ENCODE data around the gene PCGF3.
"Not testable (repeated sequence)": the region's sequence is repeated elsewhere in the genome, so short reads cannot be mapped to it uniquely, and the experiment has no call there.

The PCGF3 gene

DNA sequence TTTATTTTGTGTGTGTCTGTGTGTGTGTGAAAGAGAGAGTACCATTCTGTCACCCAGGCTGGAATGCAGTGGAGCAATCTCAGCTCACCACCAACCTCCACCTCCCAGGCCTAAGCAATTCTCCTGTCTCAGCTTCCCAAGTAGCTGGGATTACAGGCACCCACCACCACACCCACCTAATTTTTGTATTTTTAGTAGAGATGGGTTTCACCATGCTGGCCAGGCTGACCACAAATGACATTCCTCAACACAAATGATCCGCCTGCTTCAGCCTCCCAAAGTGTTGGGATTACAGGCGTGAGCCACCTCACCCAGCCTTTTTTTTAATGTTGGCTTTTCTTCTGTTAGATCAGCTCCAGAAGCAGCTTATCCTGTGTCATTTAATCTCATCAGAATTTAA lies 69.9 kb downstream of the PCGF3 start:
- Histone ChIP-seq H3K4me1 (ENCODE audit: control insufficient read depth in 1 of 2, insufficient read depth in 2 of 2, low read length in 2 of 2) (peaks cover 7 to 37% of the 10 kb centered on the region in 2 donors), H3K36me3 (ENCODE audit: control insufficient read depth in 1 of 2, insufficient read depth in 2 of 2, low read length in 2 of 2) (peaks cover 12 to 60% of the 10 kb centered on the region in 2 donors)
- H3K27me3 ChIP-seq (ENCODE audit: low read depth, low read length); H3K9me3 ChIP-seq (ENCODE audit: control insufficient read depth in 1 of 2, low read length in 2 of 2); H3K27ac ChIP-seq (ENCODE audit: low read length); H3K4me3 ChIP-seq (ENCODE audit: low read depth in 1 of 2, low read length in 2 of 2): not testable (repeated sequence)

DNA sequence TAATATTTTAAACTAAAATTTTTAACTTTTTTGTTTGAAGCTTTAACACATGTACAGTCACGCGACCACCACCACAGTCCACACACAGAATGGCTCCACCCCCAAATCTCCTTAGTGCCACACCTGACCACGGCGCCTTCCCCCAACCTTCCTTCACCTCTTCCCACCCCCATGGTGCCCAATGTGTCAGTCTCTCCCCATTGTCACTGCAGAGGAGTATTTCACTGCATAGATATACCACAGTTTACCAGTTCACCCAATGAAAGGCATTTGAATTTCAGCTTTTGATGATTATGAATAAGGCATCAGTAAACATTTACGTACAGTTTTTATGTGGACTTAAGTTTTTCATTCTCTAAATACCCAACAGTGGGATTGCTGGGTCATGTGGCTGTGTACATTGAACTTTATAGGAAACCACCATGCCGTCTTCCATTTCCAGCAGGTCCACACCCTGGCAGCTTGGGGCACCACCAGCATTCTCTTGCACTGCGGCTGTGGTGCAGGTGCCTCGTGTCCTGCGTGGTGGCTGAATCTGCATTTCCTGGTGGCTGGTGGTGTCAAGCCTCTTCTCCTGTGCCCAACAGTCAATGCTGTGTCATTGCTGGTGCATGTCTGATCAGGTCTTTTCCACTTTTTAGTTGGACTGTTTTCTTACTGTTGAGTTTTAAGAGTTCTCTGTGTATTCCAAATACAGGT lies 71.3 kb downstream of the PCGF3 start:
- Histone ChIP-seq H3K4me1 (ENCODE audit: control insufficient read depth in 1 of 2, insufficient read depth in 2 of 2, low read length in 2 of 2) (peaks cover 11 to 42% of the 10 kb centered on the region in 2 donors), H3K36me3 (ENCODE audit: control insufficient read depth in 1 of 2, insufficient read depth in 2 of 2, low read length in 2 of 2) (peaks cover 8 to 52% of the 10 kb centered on the region in 2 donors), H3K27ac (ENCODE audit: low read length) (no peak overlapping the region), H3K27me3 (ENCODE audit: low read depth, low read length) (no peaks in the 10 kb centered on the region), H3K4me3 (ENCODE audit: low read depth in 1 of 2, low read length in 2 of 2) (no peak overlapping the region), H3K9me3 (ENCODE audit: control insufficient read depth in 1 of 2, low read length in 2 of 2) (no peaks in the 10 kb centered on the region)

DNA sequence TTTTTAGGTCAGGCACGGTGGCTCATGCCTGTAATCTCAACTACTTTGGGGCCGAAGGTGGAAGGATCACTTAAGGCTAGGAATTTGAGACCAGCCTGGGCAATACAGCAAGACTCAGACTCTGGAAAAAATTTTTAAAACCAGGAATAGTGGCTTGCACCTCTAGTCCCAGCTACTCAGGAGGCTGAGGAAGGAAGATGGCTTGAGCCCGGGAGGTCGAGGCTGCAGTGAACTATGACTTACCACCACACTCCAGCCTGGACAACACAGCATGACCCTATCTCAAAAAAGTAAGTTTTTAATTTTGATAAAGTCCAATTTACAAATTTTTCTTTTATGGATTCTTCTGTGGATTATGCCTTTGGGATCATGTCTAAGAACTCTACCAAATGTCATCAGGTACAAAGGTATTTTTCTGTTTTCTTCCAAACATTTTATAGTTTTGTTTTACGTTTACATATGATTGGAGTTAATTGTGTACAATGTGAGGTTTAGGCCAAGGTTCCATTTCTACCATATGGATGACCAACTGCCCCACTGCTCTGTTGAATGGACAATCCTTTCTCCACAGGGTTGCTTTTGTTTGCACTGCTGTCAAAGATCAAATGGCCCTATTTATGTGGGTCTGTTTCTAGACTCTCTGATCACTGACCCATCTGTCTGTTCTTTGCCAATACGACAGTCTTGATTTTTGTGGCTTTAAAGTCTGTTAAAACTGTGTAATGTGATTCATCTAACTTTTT lies 72.1 kb downstream of the PCGF3 start:
- Histone ChIP-seq H3K9me3 (ENCODE audit: control insufficient read depth in 1 of 2, low read length in 2 of 2) (no peaks in the 10 kb centered on the region), H3K36me3 (ENCODE audit: control insufficient read depth in 1 of 2, insufficient read depth in 2 of 2, low read length in 2 of 2) (peaks cover 8 to 51% of the 10 kb centered on the region in 2 donors), H3K27me3 (ENCODE audit: low read depth, low read length) (no peaks in the 10 kb centered on the region), H3K4me1 (ENCODE audit: control insufficient read depth in 1 of 2, insufficient read depth in 2 of 2, low read length in 2 of 2) (peaks cover 11 to 35% of the 10 kb centered on the region in 2 donors), H3K27ac (ENCODE audit: low read length) (no peak overlapping the region), H3K4me3 (ENCODE audit: low read depth in 1 of 2, low read length in 2 of 2) (no peak overlapping the region)

DNA sequence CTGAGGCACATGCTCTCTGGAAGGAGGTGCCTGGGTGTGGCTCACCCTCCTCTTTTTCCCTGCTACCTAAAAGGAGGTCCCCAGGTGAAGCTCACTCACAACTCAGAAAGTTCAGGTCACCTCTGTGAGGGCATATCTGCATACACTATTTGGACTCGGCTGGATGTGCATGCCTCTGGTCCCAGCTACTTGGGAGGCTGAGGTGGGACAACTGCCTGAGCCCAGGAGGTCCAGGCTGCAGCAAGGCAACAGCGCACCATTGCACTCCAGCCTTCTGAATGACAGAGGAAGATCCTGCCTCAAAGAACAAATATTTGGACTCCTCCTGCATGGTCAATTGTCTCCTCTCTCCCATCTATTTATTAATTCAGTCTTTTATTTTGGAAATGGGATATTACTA lies 73.9 kb downstream of the PCGF3 start:
- H3K27me3 ChIP-seq (ENCODE audit: low read depth, low read length): no peaks in the 10 kb centered on the region
- peaks cover 11 to 33% of the 10 kb centered on the region in 2 donors for H3K4me1 ChIP-seq (ENCODE audit: control insufficient read depth in 1 of 2, insufficient read depth in 2 of 2, low read length in 2 of 2)
- peaks cover 8 to 37% of the 10 kb centered on the region in 2 donors for H3K36me3 ChIP-seq (ENCODE audit: control insufficient read depth in 1 of 2, insufficient read depth in 2 of 2, low read length in 2 of 2)
- H3K9me3 ChIP-seq (ENCODE audit: control insufficient read depth in 1 of 2, low read length in 2 of 2): no peaks in the 10 kb centered on the region
- H3K4me3 ChIP-seq (ENCODE audit: low read depth in 1 of 2, low read length in 2 of 2): peak overlapping the region; percentile 77 to 100
- no peak overlapping the region for H3K27ac ChIP-seq (ENCODE audit: low read length)

DNA sequence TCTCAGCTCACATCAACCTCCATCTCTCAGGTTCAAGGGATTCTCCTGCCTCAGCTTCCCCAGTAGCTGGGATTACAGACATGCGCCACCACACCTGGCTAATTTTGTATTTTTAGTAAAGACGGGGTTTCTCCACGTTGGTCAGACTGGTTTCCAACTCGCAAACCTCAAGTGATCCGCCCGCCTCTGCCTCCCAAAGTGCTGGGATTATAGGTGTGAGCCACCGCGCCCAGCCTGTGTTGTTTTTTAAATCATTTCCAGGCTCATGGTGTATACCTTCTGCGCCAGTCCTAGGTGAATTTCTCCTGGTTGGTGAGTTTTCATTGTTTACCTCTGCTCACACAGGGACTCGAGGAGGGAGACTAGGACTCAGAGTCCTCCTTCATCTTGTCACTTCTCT lies 74.6 kb downstream of the PCGF3 start:
- H3K4me1 ChIP-seq (ENCODE audit: control insufficient read depth in 1 of 2, insufficient read depth in 2 of 2, low read length in 2 of 2): peaks cover 11 to 34% of the 10 kb centered on the region in 2 donors
- H3K27ac ChIP-seq (ENCODE audit: low read length); H3K27me3 ChIP-seq (ENCODE audit: low read depth, low read length); H3K9me3 ChIP-seq (ENCODE audit: control insufficient read depth in 1 of 2, low read length in 2 of 2): not testable (repeated sequence)
- peaks cover 8 to 31% of the 10 kb centered on the region in 2 donors for H3K36me3 ChIP-seq (ENCODE audit: control insufficient read depth in 1 of 2, insufficient read depth in 2 of 2, low read length in 2 of 2)
- H3K4me3 ChIP-seq (ENCODE audit: low read depth in 1 of 2, low read length in 2 of 2): peak overlapping the region; percentile 77 to 100

DNA sequence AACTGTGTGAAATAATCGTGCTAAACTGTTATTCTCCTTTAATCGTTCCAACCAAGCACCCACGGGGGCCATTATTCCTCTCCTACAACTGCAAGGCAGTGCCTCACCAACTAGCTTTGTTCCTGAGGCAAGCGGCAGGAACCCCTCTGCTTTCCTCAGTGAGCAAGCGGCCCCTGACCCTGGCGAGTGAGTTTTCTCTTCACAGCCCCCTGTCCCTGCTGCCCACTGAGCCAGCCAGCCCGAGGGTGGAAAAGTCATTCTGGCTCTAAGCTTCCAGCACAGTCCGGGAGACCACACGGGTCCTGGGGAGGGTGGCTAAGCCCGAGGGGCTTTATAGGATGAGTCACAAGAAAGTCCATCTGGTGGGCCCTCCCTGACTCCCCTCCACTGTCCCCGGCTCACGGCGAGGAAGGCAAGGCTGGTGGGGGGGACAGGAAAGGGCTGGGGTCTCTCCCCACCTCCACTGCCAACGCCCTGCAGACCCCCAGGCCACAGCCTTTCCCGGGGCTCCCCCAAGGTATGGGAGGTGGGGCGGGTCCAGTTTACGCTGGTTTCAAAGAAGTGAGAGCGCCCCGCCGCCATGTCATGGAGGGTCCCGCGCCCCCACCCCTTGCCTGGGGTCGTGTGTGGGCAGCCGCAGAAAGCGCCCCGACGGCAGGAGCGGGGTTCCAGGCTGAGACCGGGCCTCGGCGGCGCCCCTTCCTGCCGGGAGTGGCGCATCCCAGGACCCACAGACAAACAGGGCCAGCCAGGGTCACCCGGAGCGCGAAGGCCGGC lies 75.3 kb downstream of the PCGF3 start:
- Histone ChIP-seq H3K4me1 (ENCODE audit: control insufficient read depth in 1 of 2, insufficient read depth in 2 of 2, low read length in 2 of 2) (peaks cover 11 to 41% of the 10 kb centered on the region in 2 donors), H3K9me3 (ENCODE audit: control insufficient read depth in 1 of 2, low read length in 2 of 2) (no peaks in the 10 kb centered on the region)

DNA sequence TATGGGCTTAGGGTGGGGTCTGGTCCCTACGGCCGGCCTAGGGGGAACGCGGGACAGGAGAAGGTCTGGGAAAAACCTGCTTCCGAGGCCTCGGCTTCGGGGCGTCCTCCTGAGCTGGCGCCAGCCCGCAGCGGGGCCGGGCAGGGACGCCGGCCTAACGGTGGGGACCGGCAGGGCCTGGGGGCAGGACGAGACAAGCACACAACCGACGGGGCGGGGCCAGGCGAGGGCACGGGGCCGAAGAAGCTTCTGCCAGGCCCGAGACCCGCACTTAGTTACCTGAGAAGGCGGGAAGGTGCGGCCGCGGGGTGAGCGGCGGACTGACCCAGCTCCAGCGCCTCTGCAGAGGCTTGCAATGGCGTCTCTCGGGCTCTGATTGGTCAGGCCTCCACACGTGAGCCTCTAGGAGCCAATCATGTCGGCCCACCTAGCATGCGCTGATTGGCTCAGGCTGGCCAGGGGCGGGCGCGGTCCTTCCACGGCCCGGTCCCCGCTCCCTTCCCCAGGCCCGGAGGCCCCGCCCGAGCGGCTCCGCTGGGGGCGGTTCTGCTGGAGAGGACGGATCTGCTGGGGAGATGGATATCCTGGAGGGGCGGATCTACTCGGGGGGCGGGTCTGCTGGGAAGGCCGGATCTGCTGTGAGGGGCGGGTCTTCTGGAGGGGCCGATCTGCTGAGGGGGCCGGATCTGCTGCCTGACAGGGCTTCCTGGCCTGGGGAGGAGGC lies 76.0 kb downstream of the PCGF3 start:
- Histone ChIP-seq H3K4me1 (ENCODE audit: control insufficient read depth in 1 of 2, insufficient read depth in 2 of 2, low read length in 2 of 2) (peaks cover 11 to 47% of the 10 kb centered on the region in 2 donors), H3K27me3 (ENCODE audit: low read depth, low read length) (peaks cover 16% of the 10 kb centered on the region), H3K4me3 (ENCODE audit: low read depth in 1 of 2, low read length in 2 of 2) (peak overlapping the region; percentile 77 to 100), H3K36me3 (ENCODE audit: control insufficient read depth in 1 of 2, insufficient read depth in 2 of 2, low read length in 2 of 2) (peaks cover 8 to 23% of the 10 kb centered on the region in 2 donors), H3K27ac (ENCODE audit: low read length) (peak overlapping the region; percentile 79), H3K9me3 (ENCODE audit: control insufficient read depth in 1 of 2, low read length in 2 of 2) (no peaks in the 10 kb centered on the region)

More for the DNA sequence above, 75.3 kb downstream of the PCGF3 start:
- peak overlapping the region; percentile 87 for H3K27ac ChIP-seq (ENCODE audit: low read length)
- H3K27me3 ChIP-seq (ENCODE audit: low read depth, low read length): peaks cover 12% of the 10 kb centered on the region
- H3K4me3 ChIP-seq (ENCODE audit: low read depth in 1 of 2, low read length in 2 of 2): peak overlapping the region; percentile 77 to 100
- H3K36me3 ChIP-seq (ENCODE audit: control insufficient read depth in 1 of 2, insufficient read depth in 2 of 2, low read length in 2 of 2): peaks cover 8 to 24% of the 10 kb centered on the region in 2 donors

DNA sequence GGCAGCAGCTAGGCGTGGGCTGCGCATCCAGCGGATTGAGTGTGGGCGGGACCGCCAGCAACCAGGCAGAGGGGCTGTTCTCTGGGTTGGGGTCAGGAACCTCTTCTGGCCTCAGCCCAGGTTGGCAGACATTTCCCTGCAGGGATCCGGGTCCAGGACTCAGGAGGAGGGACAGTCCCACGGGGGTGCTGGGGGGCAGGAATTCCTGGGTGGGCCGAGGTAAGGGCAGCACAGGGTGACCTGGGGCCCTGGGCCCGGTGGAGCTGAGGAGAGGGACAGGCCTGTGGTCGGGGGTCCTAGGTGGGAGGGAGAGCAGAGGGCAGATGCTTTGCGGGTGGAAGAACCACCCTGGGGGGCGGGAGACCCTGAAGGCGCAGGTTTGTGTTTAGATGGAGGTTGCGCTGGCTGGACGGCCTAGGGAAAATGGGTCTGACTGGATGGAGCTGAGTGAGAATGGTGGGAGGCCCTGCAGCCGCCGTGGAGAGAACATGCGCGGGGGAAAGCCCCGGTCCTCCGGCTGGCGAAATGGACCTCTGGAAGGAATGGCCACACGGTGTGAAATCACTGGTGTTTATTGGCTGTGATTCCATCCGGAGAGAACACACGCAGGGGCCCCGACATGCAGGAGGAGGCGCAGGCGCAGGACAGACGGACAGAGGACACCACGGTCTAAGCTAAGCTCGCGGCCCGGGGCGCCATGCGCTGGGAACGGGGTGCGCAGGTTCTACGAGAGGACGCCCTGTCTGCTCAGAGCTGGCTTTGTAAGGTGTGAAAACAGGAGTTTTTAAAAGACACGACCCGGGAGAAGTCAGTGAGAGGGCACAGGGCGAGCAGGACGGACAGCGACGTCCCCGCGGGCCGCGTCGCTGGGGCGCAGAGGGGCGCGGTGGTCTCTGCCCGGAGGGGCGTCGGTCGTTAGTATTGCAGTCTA lies 79.0 kb downstream of the PCGF3 start:
- no peak overlapping the region for H3K27ac ChIP-seq (ENCODE audit: low read length)
- H3K4me1 ChIP-seq (ENCODE audit: control insufficient read depth in 1 of 2, insufficient read depth in 2 of 2, low read length in 2 of 2): peaks cover 10 to 29% of the 10 kb centered on the region in 2 donors
- peaks cover 0 to under 1% of the 10 kb centered on the region in 2 donors for H3K36me3 ChIP-seq (ENCODE audit: control insufficient read depth in 1 of 2, insufficient read depth in 2 of 2, low read length in 2 of 2)
- H3K9me3 ChIP-seq (ENCODE audit: control insufficient read depth in 1 of 2, low read length in 2 of 2): no peaks in the 10 kb centered on the region
- no peak overlapping the region for H3K4me3 ChIP-seq (ENCODE audit: low read depth in 1 of 2, low read length in 2 of 2)
- peaks cover 16% of the 10 kb centered on the region for H3K27me3 ChIP-seq (ENCODE audit: low read depth, low read length)

DNA sequence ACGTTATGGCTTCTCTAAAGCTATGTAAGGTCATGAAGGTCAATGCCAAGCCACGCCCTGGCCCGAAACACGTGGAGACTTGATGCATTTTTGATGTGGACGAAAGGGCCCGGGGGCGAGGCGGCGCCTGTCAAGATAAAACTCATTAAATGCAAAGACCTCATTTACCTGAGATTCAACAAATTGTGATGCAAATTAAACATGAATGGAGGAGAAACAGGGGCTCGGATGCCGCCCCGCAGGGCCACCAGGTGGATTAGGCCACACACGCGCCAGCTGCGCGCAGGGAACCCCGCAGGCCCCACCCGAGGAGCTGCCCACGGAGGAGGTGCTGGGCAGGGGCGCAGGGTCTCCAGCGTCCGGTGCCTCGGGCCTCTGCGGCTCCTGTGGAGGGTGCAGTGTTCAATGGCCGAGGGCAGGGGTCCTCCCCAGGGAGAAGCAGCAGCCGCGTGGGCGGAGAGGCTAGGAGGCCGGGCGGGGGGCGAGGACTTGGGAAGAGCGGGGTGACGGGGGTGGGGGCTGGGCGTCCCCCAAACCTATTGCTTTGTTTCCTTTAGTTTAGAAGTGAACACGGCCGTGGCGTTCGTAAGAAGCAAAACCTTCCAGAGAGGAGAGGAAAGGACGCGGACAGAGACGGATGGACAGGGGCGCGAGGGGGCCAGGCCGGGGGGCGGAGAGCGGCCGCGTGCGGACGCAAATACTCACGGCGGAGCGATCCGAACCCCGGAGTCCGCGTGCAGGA lies 79.9 kb downstream of the PCGF3 start:
- peaks cover 4 to 20% of the 10 kb centered on the region in 2 donors for H3K4me1 ChIP-seq (ENCODE audit: control insufficient read depth in 1 of 2, insufficient read depth in 2 of 2, low read length in 2 of 2)
- H3K9me3 ChIP-seq (ENCODE audit: control insufficient read depth in 1 of 2, low read length in 2 of 2): no peaks in the 10 kb centered on the region
- peaks cover 16% of the 10 kb centered on the region for H3K27me3 ChIP-seq (ENCODE audit: low read depth, low read length)
- H3K27ac ChIP-seq (ENCODE audit: low read length): no peak overlapping the region
- peak overlapping the region in 1 of 2 donors; percentile 53 for H3K4me3 ChIP-seq (ENCODE audit: low read depth in 1 of 2, low read length in 2 of 2)
- no peaks in the 10 kb centered on the region for H3K36me3 ChIP-seq (ENCODE audit: control insufficient read depth in 1 of 2, insufficient read depth in 2 of 2, low read length in 2 of 2)

Measured in muscle layer of duodenum (tissue), 2 donors.